Diencephalon (tissue), 1 donor: ENCODE measurements around the gene MUC13. TPM values are rescaled to one million over a fixed set of nuclear protein-coding genes. Genes with fewer than 3 reads are reported as not detected.

ENCODE experiments used
- total RNA-seq: library from RNA; depleted of rRNA; stranded (reverse); fragments of >200 nt; gene quantifications from one replicate; pipeline ENCODE4 v1.2.3, GENCODE V29; 2014

MUC13 gene, protein sequence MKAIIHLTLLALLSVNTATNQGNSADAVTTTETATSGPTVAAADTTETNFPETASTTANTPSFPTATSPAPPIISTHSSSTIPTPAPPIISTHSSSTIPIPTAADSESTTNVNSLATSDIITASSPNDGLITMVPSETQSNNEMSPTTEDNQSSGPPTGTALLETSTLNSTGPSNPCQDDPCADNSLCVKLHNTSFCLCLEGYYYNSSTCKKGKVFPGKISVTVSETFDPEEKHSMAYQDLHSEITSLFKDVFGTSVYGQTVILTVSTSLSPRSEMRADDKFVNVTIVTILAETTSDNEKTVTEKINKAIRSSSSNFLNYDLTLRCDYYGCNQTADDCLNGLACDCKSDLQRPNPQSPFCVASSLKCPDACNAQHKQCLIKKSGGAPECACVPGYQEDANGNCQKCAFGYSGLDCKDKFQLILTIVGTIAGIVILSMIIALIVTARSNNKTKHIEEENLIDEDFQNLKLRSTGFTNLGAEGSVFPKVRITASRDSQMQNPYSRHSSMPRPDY
- total RNA-seq: not detected

GRCh38 chr3:124934577-124934976 lies at the start of gene MUC13:
Gene MUC13, minus strand, starts transcription at chr3:124934751. Its CDS starts 39 bp downstream, at chr3:124934712.

GRCh38 chr3:124887177-124887931 lies 47.2 kb downstream of the MUC13 start, which contains the start of gene ITGB5:
Gene ITGB5, minus strand, starts transcription at chr3:124887365. Its CDS starts 365 bp downstream, at chr3:124887000.

Other genes starting within 250 kb of the MUC13 start
- 48.4 TPM for gene UMPS, start 204.3 kb downstream of the MUC13 start, total RNA-seq
- gene ITGB5, start 47.4 kb downstream of the MUC13 start, total RNA-seq: 55.4 TPM
- 7.2 TPM for gene HEG1, start 121.2 kb upstream of the MUC13 start, total RNA-seq